ENCODE measurements around the gene WARS2.

WARS2 gene

GRCh38 chr1:118988186-118989005 lies 152.1 kb downstream of the WARS2 start, which contains the start of gene TBX15:
Gene TBX15 (minus strand): TSS chr1:118988343. CDS start chr1:118987795, 548 bp downstream.
- DNase-seq (ENCODE audit: low read depth): no peak
- in situ Hi-C loops (cut with HindIII; ENCODE audit: low sequenced_read_pairs): no loop called here
- peak within 1 kb of the TSS; percentile 39 for H3K4me3 ChIP-seq (ENCODE audit: low read depth, low read length)
- TF ChIP-seq, protein P1, sequence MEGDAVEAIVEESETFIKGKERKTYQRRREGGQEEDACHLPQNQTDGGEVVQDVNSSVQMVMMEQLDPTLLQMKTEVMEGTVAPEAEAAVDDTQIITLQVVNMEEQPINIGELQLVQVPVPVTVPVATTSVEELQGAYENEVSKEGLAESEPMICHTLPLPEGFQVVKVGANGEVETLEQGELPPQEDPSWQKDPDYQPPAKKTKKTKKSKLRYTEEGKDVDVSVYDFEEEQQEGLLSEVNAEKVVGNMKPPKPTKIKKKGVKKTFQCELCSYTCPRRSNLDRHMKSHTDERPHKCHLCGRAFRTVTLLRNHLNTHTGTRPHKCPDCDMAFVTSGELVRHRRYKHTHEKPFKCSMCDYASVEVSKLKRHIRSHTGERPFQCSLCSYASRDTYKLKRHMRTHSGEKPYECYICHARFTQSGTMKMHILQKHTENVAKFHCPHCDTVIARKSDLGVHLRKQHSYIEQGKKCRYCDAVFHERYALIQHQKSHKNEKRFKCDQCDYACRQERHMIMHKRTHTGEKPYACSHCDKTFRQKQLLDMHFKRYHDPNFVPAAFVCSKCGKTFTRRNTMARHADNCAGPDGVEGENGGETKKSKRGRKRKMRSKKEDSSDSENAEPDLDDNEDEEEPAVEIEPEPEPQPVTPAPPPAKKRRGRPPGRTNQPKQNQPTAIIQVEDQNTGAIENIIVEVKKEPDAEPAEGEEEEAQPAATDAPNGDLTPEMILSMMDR (IDR thresholded peaks at IDR 0.05; ENCODE audit: low read depth, low read length, missing control alignments): no peak

DNA sequence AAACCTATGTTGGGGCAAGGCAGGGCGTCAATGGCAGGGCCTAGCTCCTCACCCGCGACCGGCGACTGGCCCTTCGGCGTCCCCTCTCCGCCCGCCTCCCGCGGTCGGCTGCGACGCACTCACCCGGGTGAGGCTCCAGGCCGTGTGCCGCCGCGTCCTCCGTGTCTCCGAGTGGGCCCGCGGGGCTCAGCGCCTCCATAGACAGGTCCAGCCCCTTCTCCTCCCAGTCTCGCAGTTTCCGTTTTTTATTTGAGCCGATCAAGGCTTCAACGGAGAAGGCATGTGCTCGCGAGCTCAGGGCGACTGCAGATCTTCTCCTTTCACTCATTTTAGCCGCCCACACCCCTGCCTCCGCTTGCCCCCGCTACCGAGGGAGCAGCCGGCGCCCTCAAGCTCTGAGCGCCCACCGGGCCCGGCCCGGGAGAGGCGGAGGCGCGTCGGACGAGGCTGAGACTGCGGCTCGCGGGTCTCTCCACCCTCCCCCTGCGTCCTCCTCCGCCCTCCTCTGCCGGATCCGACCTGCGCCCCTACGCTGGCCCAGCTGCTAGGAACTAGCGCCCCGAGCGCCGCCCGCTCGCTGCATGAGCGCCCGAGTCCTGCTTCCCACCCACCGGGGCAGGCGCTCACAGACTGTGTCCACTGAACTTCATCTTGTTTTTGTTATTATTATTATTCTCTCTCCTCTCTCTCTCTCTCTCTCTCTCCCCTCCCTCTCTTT lies 152.8 kb downstream of the WARS2 start:
- peak overlapping the region; percentile 39 for H3K4me3 ChIP-seq (ENCODE audit: low read depth, low read length)
- DNase-seq (ENCODE audit: low read depth): no peak
- in situ Hi-C loops (cut with HindIII; ENCODE audit: low sequenced_read_pairs): no loop called here
- TF ChIP-seq, protein P1 (IDR thresholded peaks at IDR 0.05; ENCODE audit: low read depth, low read length, missing control alignments): no peak

DNA sequence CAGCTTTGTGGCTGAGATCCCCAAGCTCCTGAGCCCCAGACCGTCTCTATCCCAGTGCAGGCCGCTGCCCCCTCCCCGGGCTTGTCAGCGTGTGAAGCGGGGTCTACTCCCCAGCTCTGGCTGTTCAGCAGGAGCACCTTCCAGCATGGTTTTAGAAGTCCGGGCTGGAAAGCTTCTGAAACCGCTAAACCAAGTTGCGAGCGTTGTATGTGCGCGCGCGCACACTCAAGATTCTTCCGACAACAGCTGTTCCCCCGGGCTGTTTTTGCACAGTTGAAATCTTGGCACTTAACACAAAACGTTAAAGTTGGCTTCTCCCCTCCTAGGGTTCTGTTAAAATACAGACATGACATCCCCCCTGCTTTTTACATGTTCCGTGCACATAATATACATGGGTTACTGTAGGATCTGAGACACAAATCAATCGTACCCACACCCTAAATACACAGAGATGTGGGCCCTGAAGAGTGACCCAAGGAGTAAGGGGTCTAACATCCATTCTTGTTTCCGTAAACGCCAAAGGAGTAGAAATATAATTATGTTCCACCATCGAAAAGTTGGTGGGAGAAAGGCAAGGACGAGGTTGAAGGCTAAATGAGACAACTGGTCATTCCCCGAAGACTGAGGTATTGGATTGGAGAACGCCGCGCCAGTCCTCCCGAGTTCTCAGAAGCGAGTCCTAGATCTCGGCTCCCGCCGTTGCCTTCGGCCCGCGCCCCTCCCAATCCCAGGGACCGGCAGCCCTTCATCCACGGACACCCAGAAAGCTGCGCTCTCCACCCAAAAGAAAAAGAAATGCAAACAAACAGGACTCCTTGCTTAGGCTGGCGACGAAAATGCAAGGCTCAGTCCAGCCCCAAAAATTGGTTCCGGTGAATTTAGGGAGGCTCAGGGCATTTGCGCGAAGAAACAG lies 153.6 kb downstream of the WARS2 start:
- no peak for DNase-seq (ENCODE audit: low read depth)
- in situ Hi-C loops (cut with HindIII; ENCODE audit: low sequenced_read_pairs): no loop called here
- H3K4me3 ChIP-seq (ENCODE audit: low read depth, low read length): peak overlapping the region; percentile 39
- TF ChIP-seq, protein P1 (IDR thresholded peaks at IDR 0.05; ENCODE audit: low read depth, low read length, missing control alignments): no peak

DNA sequence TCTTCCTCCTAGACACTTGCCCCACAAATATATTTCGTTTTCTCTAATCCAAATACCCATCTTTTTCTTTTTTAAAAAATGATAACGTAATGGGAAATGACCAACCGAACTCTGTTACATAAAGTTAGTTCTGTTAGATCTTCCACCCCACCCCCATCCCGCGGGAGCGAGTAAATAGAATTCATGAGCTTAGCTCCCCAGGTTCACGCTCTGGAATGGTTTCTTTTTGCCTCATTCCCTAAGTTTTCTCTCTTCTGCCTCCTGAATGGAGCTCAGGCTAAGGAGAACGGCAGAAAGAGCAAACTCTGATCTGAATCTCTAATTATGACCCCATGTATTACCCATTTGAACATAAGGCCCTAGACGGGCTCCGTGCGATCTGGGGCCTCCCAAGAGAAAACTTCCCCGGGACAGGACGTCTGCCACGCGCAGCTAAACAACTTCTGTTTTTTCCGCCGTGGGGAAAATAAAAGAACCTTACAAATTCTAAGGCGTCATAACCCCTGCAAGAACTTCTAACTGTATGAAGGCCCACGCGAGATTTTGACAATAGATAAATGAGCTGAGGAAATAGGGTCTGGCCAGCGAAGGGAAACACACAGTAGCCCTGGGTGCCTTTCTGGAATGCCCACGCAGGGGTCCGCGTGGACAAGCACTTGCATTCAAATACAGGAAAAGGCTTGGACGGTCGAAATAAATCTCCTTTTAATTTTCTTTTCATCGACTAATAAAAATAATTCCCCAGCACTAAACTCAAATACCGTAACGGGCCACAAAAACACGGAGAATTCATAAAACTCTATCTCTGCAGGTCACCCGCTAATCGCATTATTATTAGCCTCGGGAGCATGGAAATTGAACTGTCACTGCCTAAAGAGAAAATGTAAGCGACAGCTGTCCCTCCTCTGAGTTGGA lies 154.6 kb downstream of the WARS2 start:
- TF ChIP-seq, protein P1 (IDR thresholded peaks at IDR 0.05; ENCODE audit: low read depth, low read length, missing control alignments): no peak
- in situ Hi-C loops (cut with HindIII; ENCODE audit: low sequenced_read_pairs): no loop called here
- H3K4me3 ChIP-seq (ENCODE audit: low read depth, low read length): peak overlapping the region; percentile 39
- no peak for DNase-seq (ENCODE audit: low read depth)

- peak overlapping the region; percentile 39 for H3K4me3 ChIP-seq (ENCODE audit: low read depth, low read length)
- TF ChIP-seq, protein P1 (IDR thresholded peaks at IDR 0.05; ENCODE audit: low read depth, low read length, missing control alignments): no peak
- in situ Hi-C loops (cut with HindIII; ENCODE audit: low sequenced_read_pairs): no loop called here
- DNase-seq (ENCODE audit: low read depth): no peak
Observed at GRCh38 chr1:118984722-118985639, 155.5 kb downstream of the WARS2 start.
